Stimulated activated CD4-positive, alpha-beta T cell treated with anti-CD3 and anti-CD28 coated beads, Interleukin-4, amount 100 ng/mL, for 1 hour (primary cell): ENCODE results near the gene OR6B2.

Experiments
- DNase-seq: peaks from one replicate; pipeline ENCODE4 v3.0.0-alpha.2; 2020

OR6B2 gene

GRCh38 chr2:240037358-240037757 lies 7.1 kb upstream of the OR6B2 start:
- DNase-seq: no peak

GRCh38 chr2:240033330-240033678 lies 3.1 kb upstream of the OR6B2 start:
- no peak for DNase-seq

GRCh38 chr2:240032406-240033329 lies 2.4 kb upstream of the OR6B2 start:
- no peak for DNase-seq

GRCh38 chr2:240024766-240025165 lies 5.5 kb downstream of the OR6B2 start:
- peak; percentile 24 for DNase-seq

GRCh38 chr2:240023792-240024191 lies 6.4 kb downstream of the OR6B2 start:
- no peak for DNase-seq

- DNase-seq: peak; percentile 72
Measured at GRCh38 chr2:240021488-240022104, 8.6 kb downstream of the OR6B2 start.

- no peak for DNase-seq
Measured at GRCh38 chr2:240018071-240018750, 12.0 kb downstream of the OR6B2 start.

- no peak for DNase-seq
Measured at GRCh38 chr2:240014327-240014726, 15.9 kb downstream of the OR6B2 start.

GRCh38 chr2:240013343-240013742 lies 16.9 kb downstream of the OR6B2 start:
- DNase-seq: no peak

- no peak for DNase-seq
Measured at GRCh38 chr2:240002983-240003382, 27.2 kb downstream of the OR6B2 start.

GRCh38 chr2:240000671-240001070 lies 29.6 kb downstream of the OR6B2 start:
- DNase-seq: no peak

GRCh38 chr2:239997686-239998409 lies 32.4 kb downstream of the OR6B2 start:
- DNase-seq: no peak

- no peak for DNase-seq
Measured at GRCh38 chr2:239994086-239994485, 36.1 kb downstream of the OR6B2 start.

- no peak for DNase-seq
Measured at GRCh38 chr2:239993291-239993690, 36.9 kb downstream of the OR6B2 start.

GRCh38 chr2:239991689-239992314 lies 38.4 kb downstream of the OR6B2 start:
- no peak for DNase-seq

- no peak for DNase-seq
Measured at GRCh38 chr2:239990966-239991365, 39.3 kb downstream of the OR6B2 start.

GRCh38 chr2:239985356-239985755 lies 44.9 kb downstream of the OR6B2 start:
- DNase-seq: no peak

GRCh38 chr2:239984421-239985194 lies 45.6 kb downstream of the OR6B2 start:
- DNase-seq: no peak

GRCh38 chr2:239983004-239983778 lies 47.0 kb downstream of the OR6B2 start:
- DNase-seq: no peak
